CD4-positive, alpha-beta T cell treated with Interleukin-4 for 4 hours (primary cell): ENCODE measurements around the gene TUBE1.

Experiments
- DNase-seq: peaks from one replicate; pipeline ENCODE4 v3.0.0-alpha.2; 2020

TUBE1 gene

GRCh38 chr6:112033791-112034615, 53.3 kb downstream of the TUBE1 start:
- DNase-seq, result no peak

- no peak for DNase-seq
Measured at GRCh38 chr6:112032728-112033127, 54.6 kb downstream of the TUBE1 start.

GRCh38 chr6:112031960-112032359, 55.3 kb downstream of the TUBE1 start:
- no peak for DNase-seq

GRCh38 chr6:112030961-112031660, 56.2 kb downstream of the TUBE1 start:
- no peak for DNase-seq

- no peak for DNase-seq
Measured at GRCh38 chr6:112030206-112030960, 56.9 kb downstream of the TUBE1 start.

- peak; percentile 61 for DNase-seq
Measured at GRCh38 chr6:112029045-112029822, 58.0 kb downstream of the TUBE1 start.

GRCh38 chr6:112027942-112028674, 59.2 kb downstream of the TUBE1 start:
- peak; percentile 89 for DNase-seq

GRCh38 chr6:112026933-112027332, 60.3 kb downstream of the TUBE1 start:
- no peak for DNase-seq

- DNase-seq, result no peak
Measured at GRCh38 chr6:112024464-112024863, 62.8 kb downstream of the TUBE1 start.

GRCh38 chr6:112022749-112023148, 64.5 kb downstream of the TUBE1 start:
- no peak for DNase-seq

- DNase-seq, result no peak
Measured at GRCh38 chr6:112021691-112022310, 65.5 kb downstream of the TUBE1 start.
